ENCODE measurements around the gene HS3ST3A1. TPM values are rescaled to one million over a fixed set of nuclear protein-coding genes. Genes with fewer than 3 reads are reported as not detected.

The HS3ST3A1 gene
- total RNA-seq, 8 experiments from 2014 or later: 2.7 to 50.7 (median 5.3) TPM

DNA sequence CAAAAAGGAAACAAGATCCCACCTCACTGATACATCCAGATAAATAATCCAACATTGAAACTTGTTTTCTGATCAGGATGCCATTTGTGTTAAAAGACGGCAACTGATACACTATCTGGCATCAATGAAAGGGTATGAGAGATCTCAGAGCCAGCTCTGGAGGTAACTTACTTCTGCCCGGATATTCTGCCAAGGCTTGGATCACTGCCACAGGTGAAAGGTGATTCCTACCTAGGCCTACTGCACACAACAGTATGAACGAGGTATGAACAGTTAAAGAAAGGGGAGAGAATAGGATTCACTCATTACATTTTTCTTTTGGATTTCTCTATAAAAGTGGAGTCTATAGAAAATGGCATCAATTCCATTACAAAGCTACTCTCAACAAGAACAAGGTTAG lies 136.1 kb downstream of the HS3ST3A1 start:
- in situ Hi-C loops (cut with MboI; ENCODE audit: low pct_unique_long_range_greater_than_20kb in 2 of 9, low sequenced_read_pairs in 9 of 9, unreplicated experiment in 9 of 9): no loop called here
- WGBS, 10 experiments: 50 to 100% (median 77%) methylated on average over 1 to 3 of the region's 3 CpGs

DNA sequence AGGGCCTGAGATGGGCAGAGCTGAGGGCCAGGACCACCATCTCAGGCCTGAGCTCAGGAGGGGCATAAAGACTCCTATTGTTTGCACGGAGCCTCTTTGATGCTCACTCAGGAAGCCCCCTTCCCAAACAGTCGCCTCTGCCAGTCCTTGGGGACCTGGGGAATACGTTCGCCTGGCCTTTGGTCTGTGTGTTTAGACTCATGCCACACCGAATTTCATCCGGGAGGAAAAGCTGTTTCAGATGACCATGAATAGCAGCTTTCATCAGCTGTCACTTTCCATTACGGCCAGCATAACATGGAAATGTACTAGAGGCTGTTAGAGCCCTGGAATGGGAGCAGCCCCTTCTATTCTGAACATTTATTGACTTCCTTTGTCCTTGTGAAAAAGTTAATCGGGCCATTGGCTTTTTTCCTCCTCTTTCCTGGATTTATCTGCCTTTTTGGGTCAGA lies 139.0 kb downstream of the HS3ST3A1 start:
- ATAC-seq (replicated peaks in 6 of 8): no peak
- WGBS, 10 experiments: 0 to 90% (median 71%) methylated on average over 1 to 7 of the region's 8 CpGs; no CpG with 5 or more reads in 4 of the 10 experiments
- Histone ChIP-seq H3K4me1 (replicated peaks in 1 of 2) (peaks cover 0 to 7% of the 10 kb centered on the region in 2 donors), H3K4me3 (no peak overlapping the region), H3K27ac (no peak overlapping the region)
- in situ Hi-C loops (cut with MboI; ENCODE audit: low pct_unique_long_range_greater_than_20kb in 2 of 9, low sequenced_read_pairs in 9 of 9, unreplicated experiment in 9 of 9): no loop called here

More for the DNA sequence above, 136.1 kb downstream of the HS3ST3A1 start:
- no peak overlapping the region for H3K4me3 ChIP-seq
- no peak for ATAC-seq (replicated peaks in 6 of 8)
- H3K4me1 ChIP-seq (replicated peaks in 1 of 2): no peaks in the 10 kb centered on the region
- H3K27ac ChIP-seq: no peak overlapping the region

- Histone ChIP-seq H3K4me1 (replicated peaks in 1 of 2) (peaks cover 2 to 13% of the 10 kb centered on the region in 2 donors), H3K4me3 (no peak overlapping the region), H3K27ac (no peak overlapping the region)
- WGBS, 10 experiments: 17 to 100% (median 57%) methylated on average over 1 of the region's 1 CpG; no CpG with 5 or more reads in 5 of the 10 experiments
- peak in 2 of 8 experiments; percentile 56 to 89 for ATAC-seq (replicated peaks in 6 of 8)
- in situ Hi-C loops (cut with MboI; ENCODE audit: low pct_unique_long_range_greater_than_20kb in 2 of 9, low sequenced_read_pairs in 9 of 9, unreplicated experiment in 9 of 9): no loop called here
Observed at GRCh38 chr17:13462146-13462545, 139.6 kb downstream of the HS3ST3A1 start.

DNA sequence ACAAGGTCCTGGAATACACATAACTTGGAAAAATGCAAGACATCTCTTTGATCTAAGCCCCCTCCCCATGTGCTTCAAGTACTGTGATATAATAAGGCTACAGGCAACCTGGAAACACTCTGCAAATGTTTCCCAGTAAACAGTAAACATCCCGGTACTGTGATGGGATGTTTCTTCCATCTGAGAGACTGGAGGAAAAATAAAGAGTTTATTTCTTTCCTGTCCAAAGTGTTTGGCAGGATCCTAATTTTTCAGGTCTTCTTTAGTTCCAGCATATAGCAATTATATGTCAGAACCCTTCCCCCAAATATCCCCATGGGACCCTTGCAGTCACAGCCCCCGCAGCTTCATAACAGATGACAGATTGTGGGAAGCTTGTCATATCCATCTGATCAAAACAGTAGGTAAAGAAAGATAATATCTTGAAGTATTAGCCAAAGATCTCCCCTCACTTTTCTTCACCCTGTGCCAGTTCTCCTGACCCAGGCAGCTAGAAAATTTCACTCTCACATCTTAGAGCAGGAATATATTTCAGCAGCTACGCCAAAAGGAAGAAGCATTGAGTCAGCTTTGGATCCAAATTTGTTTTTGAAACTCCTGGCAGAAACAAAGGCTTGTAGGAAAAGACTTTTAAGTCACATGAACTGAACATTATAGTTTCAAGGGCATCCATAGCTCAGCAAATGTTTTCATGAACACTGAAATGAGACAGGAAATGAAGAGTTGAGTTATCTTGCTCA lies 141.3 kb downstream of the HS3ST3A1 start:
- Histone ChIP-seq H3K4me1 (replicated peaks in 1 of 2) (peaks cover 2 to 16% of the 10 kb centered on the region in 2 donors), H3K27ac (no peak overlapping the region), H3K4me3 (no peak overlapping the region)
- 0 to 100% (median 72%) methylated on average over 1 to 3 of the region's 3 CpGs; no CpG with 5 or more reads in 3 of the 10 experiments for WGBS, 10 experiments
- no peak for ATAC-seq (replicated peaks in 6 of 8)
- in situ Hi-C loops (cut with MboI; ENCODE audit: low pct_unique_long_range_greater_than_20kb in 2 of 9, low sequenced_read_pairs in 9 of 9, unreplicated experiment in 9 of 9): no loop called here

DNA sequence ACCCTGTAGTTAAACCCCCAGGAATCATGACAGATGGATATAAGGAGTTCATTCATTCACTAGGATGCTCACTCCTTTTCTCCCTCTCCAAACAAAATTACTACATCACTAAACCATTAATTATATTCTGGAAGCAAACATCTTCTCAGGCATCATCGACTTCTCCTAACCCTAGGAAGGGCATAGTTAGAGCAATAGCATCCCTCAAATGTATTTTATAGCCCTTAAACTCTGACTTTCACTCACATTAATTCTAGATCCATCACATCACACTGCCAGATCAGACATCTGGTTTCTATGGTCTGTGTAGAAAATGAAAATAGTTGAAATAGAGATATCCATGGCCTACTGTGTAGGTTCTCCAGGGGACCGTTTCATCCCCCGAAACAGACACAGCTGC lies 143.9 kb downstream of the HS3ST3A1 start:
- peak in 5 of 8 experiments; percentile 22 to 94 (median 90) for ATAC-seq (replicated peaks in 6 of 8)
- in situ Hi-C loops (cut with MboI; ENCODE audit: low pct_unique_long_range_greater_than_20kb in 2 of 9, low sequenced_read_pairs in 9 of 9, unreplicated experiment in 9 of 9): no loop called here
- H3K4me3 ChIP-seq: no peak overlapping the region
- H3K4me1 ChIP-seq (replicated peaks in 1 of 2): peaks cover 2 to 16% of the 10 kb centered on the region in 2 donors
- H3K27ac ChIP-seq: no peak overlapping the region
- WGBS, 10 experiments: 0 to 100% (median 60%) methylated on average over 1 to 3 of the region's 3 CpGs; no CpG with 5 or more reads in 4 of the 10 experiments
